Effector memory CD4-positive, alpha-beta T cell (primary cell): ENCODE data around the gene FOXD2.

ENCODE experiments used
- DNase-seq, 3 donors: peaks; one replicate each; pipeline ENCODE4 v3.0.0-alpha.2; 2020
- H3K27ac ChIP-seq: 2 replicates; pipeline ENCODE4 v1.7.0; 2013; ENCODE audit warnings: mild to moderate bottlenecking, low read length, moderate library complexity; ENCODE audit not compliant: insufficient read depth, poor library complexity, severe bottlenecking
- H3K27me3 ChIP-seq: replicated peaks from 2 replicates; pipeline ENCODE4 v1.7.0; 2013; ENCODE audit warnings: mild to moderate bottlenecking, low read length; ENCODE audit not compliant: insufficient read depth, control insufficient read depth, poor library complexity, severe bottlenecking
- H3K36me3 ChIP-seq: 2 replicates; pipeline ENCODE4 v1.7.0; 2013; ENCODE audit warnings: mild to moderate bottlenecking, low read length, moderate library complexity; ENCODE audit not compliant: control insufficient read depth, insufficient read depth
- H3K4me1 ChIP-seq: 2 replicates; pipeline ENCODE4 v1.7.0; 2013; ENCODE audit warnings: low read length, mild to moderate bottlenecking; ENCODE audit not compliant: control insufficient read depth, insufficient read depth, poor library complexity, severe bottlenecking
- H3K4me3 ChIP-seq: 2 replicates; pipeline ENCODE4 v1.7.0; 2013; ENCODE audit warnings: low read length, low read depth, mild to moderate bottlenecking; ENCODE audit not compliant: insufficient read depth, poor library complexity, severe bottlenecking
- H3K9me3 ChIP-seq: 2 replicates; pipeline ENCODE4 v1.7.0; 2013; ENCODE audit warnings: mild to moderate bottlenecking, low read length, moderate library complexity; ENCODE audit not compliant: control insufficient read depth

The FOXD2 gene

GRCh38 chr1:47482786-47483185 lies 44.9 kb downstream of the FOXD2 start:
- Histone ChIP-seq H3K9me3 (no peaks in the 10 kb centered on the region), H3K4me1 (no peaks in the 10 kb centered on the region), H3K4me3 (no peak overlapping the region), H3K27me3 (no peaks in the 10 kb centered on the region), H3K36me3 (no peaks in the 10 kb centered on the region), H3K27ac (no peak overlapping the region)
- no peak for DNase-seq

GRCh38 chr1:47483651-47484050 lies 45.8 kb downstream of the FOXD2 start:
- H3K4me1 ChIP-seq: no peaks in the 10 kb centered on the region
- DNase-seq: no peak
- H3K9me3 ChIP-seq: no peaks in the 10 kb centered on the region
- no peaks in the 10 kb centered on the region for H3K27me3 ChIP-seq
- no peak overlapping the region for H3K27ac ChIP-seq
- no peak overlapping the region for H3K4me3 ChIP-seq
- no peaks in the 10 kb centered on the region for H3K36me3 ChIP-seq

- no peak overlapping the region for H3K4me3 ChIP-seq
- no peaks in the 10 kb centered on the region for H3K9me3 ChIP-seq
- H3K36me3 ChIP-seq: no peaks in the 10 kb centered on the region
- no peaks in the 10 kb centered on the region for H3K4me1 ChIP-seq
- H3K27me3 ChIP-seq: no peaks in the 10 kb centered on the region
- no peak overlapping the region for H3K27ac ChIP-seq
- DNase-seq: no peak
Observed at GRCh38 chr1:47485817-47486216, 48.0 kb downstream of the FOXD2 start.

GRCh38 chr1:47487332-47487731 lies 49.5 kb downstream of the FOXD2 start:
- Histone ChIP-seq H3K4me3 (no peak overlapping the region), H3K4me1 (no peaks in the 10 kb centered on the region), H3K27ac (no peak overlapping the region), H3K9me3 (no peaks in the 10 kb centered on the region), H3K27me3 (no peaks in the 10 kb centered on the region), H3K36me3 (no peaks in the 10 kb centered on the region)
- no peak for DNase-seq

- DNase-seq: no peak
- H3K27ac ChIP-seq: no peak overlapping the region
Observed at GRCh38 chr1:47487850-47488450, 50.1 kb downstream of the FOXD2 start.

More at GRCh38 chr1:47487850-47488450, 50.1 kb downstream of the FOXD2 start:
- Histone ChIP-seq H3K36me3 (no peaks in the 10 kb centered on the region), H3K4me3 (no peak overlapping the region), H3K9me3 (no peaks in the 10 kb centered on the region), H3K4me1 (no peaks in the 10 kb centered on the region), H3K27me3 (no peaks in the 10 kb centered on the region)
